ENCODE data around the gene AHNAK2. TPM values are rescaled to one million over a fixed set of nuclear protein-coding genes. Genes with fewer than 3 reads are reported as not detected.

The AHNAK2 gene
- total and polyA plus RNA-seq, 9 of the 15 experiments (the other 6 are each of a cell fraction or from before 2014, with no cell fraction given) = 0.04 to 0.09 (median 0.04) TPM; not detected in 6

GRCh38 chr14:104930526-104931303 lies 47.5 kb downstream of the AHNAK2 start:
- no peak for ATAC-seq
- no peak for DNase-seq (ENCODE audit: extremely low read depth in 1 of 4, low spot score in 3 of 4)
- POLR2A ChIA-PET = no interaction called here

More at GRCh38 chr14:104930526-104931303, 47.5 kb downstream of the AHNAK2 start:
- in situ Hi-C loops (cut with MboI) (no loop called here), intact Hi-C loops (cut with micrococcal nuclease) (no loop called here)
- Histone ChIP-seq H3K4me3 (no peak overlapping the region), H3K27me3 (ENCODE audit: control insufficient read depth in 2 of 2, insufficient read depth in 2 of 2, low read length in 2 of 2) (peaks cover 0 to 16% of the 10 kb centered on the region in 2 experiments; a peak in 3 of 5 replicates), H3K36me3 (ENCODE audit: control insufficient read depth, insufficient read depth, low read length) (no peaks in the 10 kb centered on the region), H2AFZ (ENCODE audit: low read depth, low read length) (no peak overlapping the region), H3K9me3 (replicated peaks; ENCODE audit: control insufficient read depth, insufficient read depth, low read depth, low read length) (no peaks in the 10 kb centered on the region), H3K9me1 (ENCODE audit: control insufficient read depth, insufficient read depth, low read length) (no peaks in the 10 kb centered on the region), H4K20me1 (replicated peaks; ENCODE audit: control insufficient read depth, insufficient read depth, low read length) (no peaks in the 10 kb centered on the region), H3K27ac (ENCODE audit: extremely low read depth, low read depth, low read length) (no peak overlapping the region), H3K4me2 (ENCODE audit: insufficient read depth, low read length) (no peak overlapping the region), H3K9ac (ENCODE audit: insufficient read depth in 1 of 2, low read depth in 2 of 2, low read length in 2 of 2) (no peak overlapping the region), H3K79me2 (ENCODE audit: control insufficient read depth, insufficient read depth, low read length) (no peaks in the 10 kb centered on the region), H3K4me1 (replicated peaks in 1 of 2; ENCODE audit: control insufficient read depth in 2 of 2, insufficient read depth in 2 of 2, low read length in 2 of 2) (peaks cover 0 to 54% of the 10 kb centered on the region in 2 experiments; a peak in 2 of 5 replicates)
- BruUV-seq (replicated peaks) = no TSS peak
- CTCF ChIA-PET (ENCODE audit: low intra/inter-chr PET ratio) = no interaction called here
- TF ChIP-seq PHF8 (IDR thresholded peaks at IDR 0.05; ENCODE audit: borderline replicate concordance, low read length) (no peak), MYC (IDR thresholded peaks at IDR 0.05; ENCODE audit: low read depth, low read length) (no peak), MYC (CRISPR knock-in tag; IDR thresholded peaks at IDR 0.05; ENCODE audit: borderline replicate concordance, low read depth) (no peak), BRD9 (IDR thresholded peaks at IDR 0.05; ENCODE audit: low read depth, partially characterized antibody) (no peak), SPI1 (IDR thresholded peaks at IDR 0.05; ENCODE audit: borderline replicate concordance, low read depth, low read length) (no peak), PCBP2 (IDR thresholded peaks at IDR 0.05; ENCODE audit: low read depth, low read length, poor library complexity, severe bottlenecking) (no peak), ZNF23 (CRISPR knock-in tag; IDR thresholded peaks at IDR 0.05) (no peak), MXD1 (CRISPR knock-in tag; IDR thresholded peaks at IDR 0.05; ENCODE audit: borderline replicate concordance, poor library complexity, severe bottlenecking) (no peak), ZNF431 (CRISPR knock-in tag; IDR thresholded peaks at IDR 0.05) (no peak), HCFC1 (IDR thresholded peaks at IDR 0.05; ENCODE audit: low read depth, low read length) (no peak), HDGF (IDR thresholded peaks at IDR 0.05) (no peak)
- 5% methylated on average over 7 of the region's 10 CpGs for WGBS (ENCODE audit: insufficient coverage, low coverage, missing lambda C conversion rate)
- FAIRE-seq = no peak

Measured in K562 (cell line).